Measurements from ENCODE around the gene APEX2. TPM values are rescaled to one million over a fixed set of nuclear protein-coding genes. Genes with fewer than 3 reads are reported as not detected.

APEX2 gene
- total RNA-seq, 1 experiment from 2014 or later: 28.5 TPM

GRCh38 chrX:55008571-55009358 is 8.6 kb downstream of the APEX2 start:
- H2BK12ac ChIP-seq (ENCODE audit: insufficient read length, low read depth, low read length): no peak overlapping the region
- no CpG with 5 or more reads among the region's 9 CpGs for WGBS (ENCODE audit: extremely low coverage, insufficient read length, low lambda C conversion rate)
- no peaks in the 10 kb centered on the region for H3K27me3 ChIP-seq (ENCODE audit: insufficient read depth, low read length)
- H4K5ac ChIP-seq (ENCODE audit: insufficient read length, low read depth, low read length): no peak overlapping the region
- H3K27ac ChIP-seq (ENCODE audit: insufficient read length, low read depth, low read length): no peak overlapping the region
- 0 out of 7 replicates have a peak overlapping the region, but pooled peaks of 1 of the 3 experiments have one; percentile 6 for H3K27ac Mint-ChIP-seq
- H3K27me3 Mint-ChIP-seq (ENCODE audit: low read depth): no peaks in the 10 kb centered on the region
- H2AFZ ChIP-seq (ENCODE audit: low read length): no peak overlapping the region
- no peak overlapping the region for H3K23ac ChIP-seq (ENCODE audit: insufficient read length, low read depth, low read length)
- no peak overlapping the region for H2BK120ac ChIP-seq (ENCODE audit: low read depth, low read length, poor library complexity, severe bottlenecking)
- H4K8ac ChIP-seq (replicated peaks; ENCODE audit: insufficient read length, low read depth, low read length): no peak overlapping the region
- no peaks in the 10 kb centered on the region for H3K79me2 ChIP-seq (ENCODE audit: insufficient read depth, low read length)
- H2BK20ac ChIP-seq (ENCODE audit: low read depth, low read length, poor library complexity, severe bottlenecking): no peak overlapping the region
- peaks cover 0 to 4% of the 10 kb centered on the region in 2 experiments; a peak in 2 of 4 replicates for H3K4me1 Mint-ChIP-seq
- H2AK5ac ChIP-seq (ENCODE audit: insufficient read length, low read length): no peak overlapping the region
- H3K4ac ChIP-seq (ENCODE audit: low read depth, low read length): no peak overlapping the region
- no peak overlapping the region for H3K4me2 ChIP-seq (ENCODE audit: insufficient read depth, insufficient read length, low read length)
- H3T11ph ChIP-seq (ENCODE audit: low read length): no peak overlapping the region
- H3K9ac ChIP-seq (ENCODE audit: extremely low read depth, insufficient read length, low read length): no peak overlapping the region
- H3K9me3 Mint-ChIP-seq: peaks cover 32 to 33% of the 10 kb centered on the region in 2 experiments
- H3K23me2 ChIP-seq (ENCODE audit: insufficient read length, low read depth, low read length, poor library complexity, severe bottlenecking): no peaks in the 10 kb centered on the region
- no peak overlapping the region for H3K56ac ChIP-seq (ENCODE audit: insufficient read length, low read depth, low read length)
- no peak overlapping the region for H2BK5ac ChIP-seq (ENCODE audit: insufficient read length, low read length)
- H3K9me3 ChIP-seq (ENCODE audit: control insufficient read depth, low read depth, low read length): peaks cover 54% of the 10 kb centered on the region
- no peak for DNase-seq
- no peaks in the 10 kb centered on the region for H4K20me1 ChIP-seq (ENCODE audit: control insufficient read depth, insufficient read depth, insufficient read length)
- no peak overlapping the region for H4K91ac ChIP-seq (ENCODE audit: insufficient read length, low read depth, low read length)
- no peak overlapping the region for H2BK15ac ChIP-seq (ENCODE audit: low read depth, low read length)
- no peaks in the 10 kb centered on the region for H3K4me1 ChIP-seq (ENCODE audit: insufficient read depth, low read length)
- no peak for TF ChIP-seq CTCF (conservative IDR thresholded peaks at IDR 0.05)
- no peaks in the 10 kb centered on the region for H3K79me1 ChIP-seq (ENCODE audit: insufficient read depth, low read depth, low read length, poor library complexity, severe bottlenecking)
- no peak overlapping the region; a peak in 1 of 5 replicates for H3K4me3 Mint-ChIP-seq
- peaks cover 26 to 37% (median 30%) of the 10 kb centered on the region in 3 experiments for H3K36me3 Mint-ChIP-seq (ENCODE audit: insufficient read depth in 1 of 3, low read depth in 3 of 3)
- no peak overlapping the region for H3K18ac ChIP-seq (ENCODE audit: insufficient read length, low read depth, low read length)
- no peak overlapping the region for H3K14ac ChIP-seq (ENCODE audit: insufficient read depth, low read length)
